HepG2 (cell line): ENCODE results near the gene VTN. TPM values are rescaled to one million over a fixed set of nuclear protein-coding genes. Genes with fewer than 3 reads are reported as not detected.

Source experiments
- ATAC-seq: fragments of 200-7000 bp; cut with Tn5 transposase; 3 replicates; pipeline ENCODE4 v1.9.1; 2020; ENCODE audit warnings: mild to moderate bottlenecking, moderate library complexity
- BruUV-seq: library from RNA; stranded (reverse); fragments of 400-500 nt; replicated peaks from 2 replicates; lab custom pipeline; 2021; lab: Mats Ljungman, UMichigan
- CTCF ChIA-PET: fragments of 300-600 bp; formaldehyde crosslinking; extraction: SDS; loops from one replicate; lab custom pipeline; 2021; ENCODE audit warnings: low total read pairs, inconsistent platforms, low intra/inter-chr PET ratio; lab: Yijun Ruan, JAX
- POLR2A ChIA-PET: fragments of 350-600 bp; sonication (Branson Sonifier 250); formaldehyde crosslinking; loops from one replicate; lab custom pipeline; 2020; ENCODE audit warnings: antibody characterized with exemption, inconsistent platforms; lab: Yijun Ruan, JAX
- DNase-seq: peaks from one replicate; pipeline ENCODE4 v3.0.0-alpha.2; 2015; ENCODE audit warnings: low spot score
- FAIRE-seq: peaks from 3 replicates; lab custom pipeline; 2011; peaks lifted over from hg19 to GRCh38; lab: Jason Lieb, UNC
- H2AFZ ChIP-seq: one replicate; pipeline ENCODE4 v1.6.1; 2011; ENCODE audit warnings: low read length, inconsistent platforms
- H3K27ac ChIP-seq: fragments of 300-600 bp; 3 replicates; pipeline ENCODE4 v1.8.0; 2011; ENCODE audit warnings: mixed run types, mild to moderate bottlenecking, mixed read lengths, low read length, inconsistent platforms; ENCODE audit not compliant: insufficient read depth; ENCODE audit errors: extremely low read length
- H3K27me3 ChIP-seq, 2 experiments: fragments of 200-600 bp in 1 of 2; 2 replicates in 1 of 2; 3 replicates in 1 of 2; pipeline versions ENCODE4 v1.6.0 to v1.8.0; 2011; ENCODE audit warnings: low read length in 2 of 2, mild to moderate bottlenecking in 2 of 2, moderate library complexity in 2 of 2, inconsistent platforms in 1 of 2; ENCODE audit not compliant: insufficient read depth in 2 of 2, control insufficient read depth in 1 of 2
- H3K36me3 ChIP-seq, 2 experiments: fragments of 200-600 bp in 1 of 2; replicated peaks in 1 of 2; 2 replicates in 1 of 2; 3 replicates in 1 of 2; pipeline versions ENCODE4 v1.5.1 to v1.8.0; 2011; ENCODE audit warnings: low read length in 2 of 2, inconsistent platforms in 1 of 2; ENCODE audit not compliant: insufficient read depth in 2 of 2, control insufficient read depth in 1 of 2
- H3K4me1 ChIP-seq: 2 replicates; pipeline ENCODE4 v1.5.1; 2012; ENCODE audit warnings: low read length, inconsistent platforms; ENCODE audit not compliant: insufficient read depth
- H3K4me2 ChIP-seq: 2 replicates; pipeline ENCODE4 v1.6.0; 2011; ENCODE audit warnings: low read depth, low read length, inconsistent platforms
- H3K4me3 ChIP-seq, 3 experiments: fragments of 200-600 bp in 1 of 3; sonication (generic), shearing (Covaris generic) in 1 of 3; replicated peaks in 1 of 3; 2 replicates each; pipeline ENCODE4 v1.5.1; 2011 to 2016; ENCODE audit warnings: low read length in 3 of 3, inconsistent platforms in 2 of 3, low read depth in 2 of 3, mild to moderate bottlenecking in 2 of 3, control low read depth in 1 of 3, mixed read lengths in 1 of 3; ENCODE audit not compliant: insufficient read depth in 1 of 3
- H3K79me2 ChIP-seq: one replicate; pipeline ENCODE4 v1.6.1; 2011; ENCODE audit warnings: low read length, inconsistent platforms; ENCODE audit not compliant: insufficient read depth
- H3K9ac ChIP-seq: 2 replicates; pipeline ENCODE4 v1.6.0; 2011; ENCODE audit warnings: mild to moderate bottlenecking, low read depth, low read length, inconsistent platforms; ENCODE audit not compliant: insufficient read depth
- H3K9me3 ChIP-seq: 2 replicates; pipeline ENCODE4 v1.5.1; 2012; ENCODE audit warnings: mild to moderate bottlenecking, low read length
- H4K20me1 ChIP-seq: 2 replicates; pipeline ENCODE4 v1.6.0; 2011; ENCODE audit warnings: inconsistent platforms, mild to moderate bottlenecking, low read length, moderate library complexity; ENCODE audit not compliant: insufficient read depth
- FOSL1 ChIP-seq: sonication (generic); formaldehyde crosslinking; IDR thresholded peaks from 2 replicates; pipeline ENCODE4 v1.9.0; 2021; ENCODE audit warnings: missing genetic modification reagents, borderline replicate concordance
- FOXA3 ChIP-seq: IDR thresholded peaks from 2 replicates; pipeline ENCODE4 v1.6.1; 2016; ENCODE audit warnings: missing genetic modification reagents, missing compliant biosample characterization
- JARID2 ChIP-seq: sonication (generic); formaldehyde crosslinking; IDR thresholded peaks from 2 replicates; pipeline ENCODE4 v1.8.1; 2023; ENCODE audit warnings: missing genetic modification reagents, inconsistent platforms; ENCODE audit not compliant: insufficient replicate concordance
- KDM5B ChIP-seq: sonication (generic); formaldehyde crosslinking; IDR thresholded peaks from 2 replicates; pipeline ENCODE4 v1.4.0; 2020; ENCODE audit warnings: missing genetic modification reagents, mild to moderate bottlenecking, borderline replicate concordance
- REPIN1 ChIP-seq: sonication (generic); formaldehyde crosslinking; IDR thresholded peaks from 2 replicates; pipeline ENCODE4 v1.8.0; 2022; ENCODE audit warnings: missing genetic modification reagents, low read depth, mild to moderate bottlenecking, borderline replicate concordance
- TRIM24 ChIP-seq: sonication (generic); formaldehyde crosslinking; IDR thresholded peaks from 2 replicates; pipeline ENCODE4 v1.8.0; 2022; ENCODE audit warnings: mild to moderate bottlenecking, missing genetic modification reagents
- ZBTB42 ChIP-seq: sonication (generic); formaldehyde crosslinking; IDR thresholded peaks from 2 replicates; pipeline ENCODE4 v1.5.0; 2020; ENCODE audit warnings: mild to moderate bottlenecking, missing genetic modification reagents
- ZMYM3 ChIP-seq: sonication (generic); formaldehyde crosslinking; IDR thresholded peaks from 2 replicates; pipeline ENCODE4 v1.5.1; 2020; ENCODE audit warnings: mild to moderate bottlenecking, missing genetic modification reagents
- ZNF333 ChIP-seq: sonication (generic); formaldehyde crosslinking; IDR thresholded peaks from 2 replicates; pipeline ENCODE4 v1.4.0; 2020; ENCODE audit warnings: mild to moderate bottlenecking, missing genetic modification reagents, borderline replicate concordance
- ZNF558 ChIP-seq: sonication (generic); formaldehyde crosslinking; IDR thresholded peaks from 2 replicates; pipeline ENCODE4 v1.9.0; 2022; ENCODE audit warnings: mild to moderate bottlenecking, missing genetic modification reagents, borderline replicate concordance
- ZNF607 ChIP-seq: sonication (generic); formaldehyde crosslinking; IDR thresholded peaks from 2 replicates; pipeline ENCODE4 v1.5.1; 2020; ENCODE audit warnings: missing genetic modification reagents, mild to moderate bottlenecking, borderline replicate concordance
- ZNF670 ChIP-seq: sonication (generic); formaldehyde crosslinking; IDR thresholded peaks from 2 replicates; pipeline ENCODE4 v1.8.0; 2022; ENCODE audit warnings: mild to moderate bottlenecking, missing genetic modification reagents, borderline replicate concordance
- ZNF766 ChIP-seq: sonication (generic); formaldehyde crosslinking; IDR thresholded peaks from 2 replicates; pipeline ENCODE4 v1.5.0; 2020; ENCODE audit warnings: missing genetic modification reagents, borderline replicate concordance
- WGBS: methylation state at CpG from one replicate; pipeline ENCODE4 v1.1.6; 2017; ENCODE audit warnings: low lambda C conversion rate; 5-methylcytosine and 5-hydroxymethylcytosine counted together
- in situ Hi-C: cut with HindIII; loops from 2 replicates; pipeline ENCODE4 v1.10.0; 2017; ENCODE audit warnings: low pct_unique_long_range_greater_than_20kb; ENCODE audit not compliant: extremely low pct_ligation_motif_present
- intact Hi-C: fragments of 100-400 bp; cut with micrococcal nuclease; formaldehyde crosslinking; loops from one replicate; pipeline ENCODE4 v1.10.0; 2022; ENCODE audit not compliant: unreplicated experiment
- polyA plus RNA-seq, 8 experiments: library from polyadenylated mRNA; depleted of rRNA in 3 of 8; stranded (reverse) in 7 of 8; unstranded in 1 of 8; fragments of >200 nt; fragmentation: Illumina TruSeq in 4 of 8; extraction: Trizol in 4 of 8; gene quantifications; 2 replicates each; pipeline versions ENCODE4 v1.2.1 to v1.2.3, GENCODE V29; 2011 to 2016; ENCODE audit warnings: low read depth in 4 of 8, missing spikeins in 1 of 8, mixed read lengths in 1 of 8; ENCODE audit not compliant: insufficient read depth in 1 of 8
- total RNA-seq, 5 experiments: library from RNA; depleted of rRNA; stranded (reverse); fragments of >200 nt; fragmentation: Illumina TruSeq; extraction: Trizol; gene quantifications; 2 replicates each; pipeline ENCODE4 v1.2.3, GENCODE V29; 2016; ENCODE audit warnings: low read depth in 1 of 5
- TF ChIP-seq, protein P1 (sequence below): sonication (generic); formaldehyde crosslinking; IDR thresholded peaks from 2 replicates; pipeline ENCODE4 v1.4.0; 2020; ENCODE audit warnings: missing genetic modification reagents
- TF ChIP-seq, protein P2 (sequence below): sonication (generic); IDR thresholded peaks from 2 replicates; pipeline ENCODE4 v1.6.1; 2016; ENCODE audit warnings: low read depth, borderline replicate concordance

VTN gene
- total and polyA plus RNA-seq, 2 of the 13 experiments (the other 11 are each of a cell fraction or from before 2014, with no cell fraction given), result 108 to 131 TPM

DNA sequence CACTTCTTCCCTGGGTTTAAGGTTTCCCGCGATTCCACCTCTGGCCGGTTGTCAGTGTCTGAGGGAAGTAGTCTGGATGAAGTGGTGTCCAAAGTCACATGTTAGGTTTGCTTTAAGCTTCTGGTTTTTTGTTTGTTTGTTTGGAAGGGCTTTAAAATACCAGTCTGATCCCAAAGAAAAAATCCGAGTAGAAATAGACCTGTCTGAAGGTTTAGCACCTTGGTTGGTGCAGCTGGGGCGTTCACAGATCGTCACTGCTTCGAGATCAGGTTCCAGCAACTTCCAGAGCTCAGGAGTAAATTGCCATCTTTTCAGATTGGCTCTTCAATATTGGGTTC lies 50.5 kb downstream of the VTN start (continued):
- TF ChIP-seq, protein P1, sequence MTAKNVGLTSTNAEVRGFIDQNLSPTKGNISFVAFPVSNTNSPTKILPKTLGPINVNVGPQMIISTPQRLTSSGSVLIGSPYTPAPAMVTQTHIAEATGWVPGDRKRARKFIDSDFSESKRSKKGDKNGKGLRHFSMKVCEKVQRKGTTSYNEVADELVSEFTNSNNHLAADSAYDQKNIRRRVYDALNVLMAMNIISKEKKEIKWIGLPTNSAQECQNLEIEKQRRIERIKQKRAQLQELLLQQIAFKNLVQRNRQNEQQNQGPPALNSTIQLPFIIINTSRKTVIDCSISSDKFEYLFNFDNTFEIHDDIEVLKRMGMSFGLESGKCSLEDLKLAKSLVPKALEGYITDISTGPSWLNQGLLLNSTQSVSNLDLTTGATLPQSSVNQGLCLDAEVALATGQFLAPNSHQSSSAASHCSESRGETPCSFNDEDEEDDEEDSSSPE (CRISPR knock-in tag), result no peak
- TF ChIP-seq ZNF766 (CRISPR knock-in tag) (no peak), ZBTB42 (CRISPR knock-in tag) (peak; percentile 6; the same call in 1 of the 2 replicates), REPIN1 (CRISPR knock-in tag) (no peak), ZNF670 (CRISPR knock-in tag) (peak; percentile 49; the same call in 1 of the 2 replicates), ZMYM3 (CRISPR knock-in tag) (no peak), JARID2 (CRISPR knock-in tag) (no peak)

DNA sequence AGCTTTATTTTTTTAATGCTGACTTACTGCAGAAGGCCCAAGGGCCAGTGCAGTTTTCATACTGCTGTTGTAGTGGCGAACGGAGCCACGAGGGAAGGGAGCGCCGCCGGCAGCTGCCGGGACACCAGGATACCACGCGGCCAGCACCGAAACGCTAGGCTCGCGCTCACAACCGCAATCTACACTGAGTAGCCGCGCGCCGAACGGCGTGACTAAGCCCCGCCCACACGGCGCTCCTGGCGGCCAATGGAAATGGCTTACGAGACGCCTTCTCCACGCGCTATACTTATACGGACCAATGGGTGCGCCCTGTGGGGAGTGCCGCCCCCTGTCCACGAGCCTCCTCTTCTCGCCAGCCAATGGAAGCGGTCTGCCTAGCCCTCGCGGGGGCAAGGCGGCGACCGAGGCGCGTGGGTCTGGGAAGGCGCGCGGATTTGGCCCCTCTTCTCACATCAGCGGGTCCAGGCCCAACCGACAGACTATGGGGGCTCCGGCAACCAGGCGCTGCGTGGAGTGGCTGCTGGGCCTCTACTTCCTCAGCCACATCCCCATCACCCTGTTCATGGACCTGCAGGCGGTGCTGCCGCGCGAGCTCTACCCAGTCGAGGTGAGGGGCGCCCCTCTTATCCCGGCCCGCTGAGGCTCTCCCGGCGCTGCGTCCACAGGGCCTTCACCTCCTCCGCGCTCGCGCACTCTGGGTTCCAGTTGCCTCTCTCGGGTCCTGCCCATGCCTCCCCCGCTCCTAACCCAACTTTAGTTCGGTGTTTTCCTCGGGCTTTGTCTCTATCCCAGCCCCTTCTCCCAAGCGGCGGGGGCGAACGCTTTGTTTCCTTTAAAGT lies 51.1 kb downstream of the VTN start, which contains the start of gene TMEM97:
TSS of gene TMEM97 (plus strand) at position 442 of the 839 bp plus-strand sequence. CDS start at position 482, 40 bp downstream.
- ATAC-seq, result peak; percentile 97
- Histone ChIP-seq H3K36me3 (no peaks in the 10 kb centered on the region; a peak in 1 of 5 replicates), H3K4me2 (peak within 1 kb of the TSS; percentile 91), H4K20me1 (peaks cover 5% of the 10 kb centered on the region; the same call in 1 of the 2 replicates), H3K4me3 (peak within 1 kb of the TSS; percentile 65 to 80 (median 76)), H3K79me2 (peaks cover 56% of the 10 kb centered on the region), H3K9me3 (no peaks in the 10 kb centered on the region), H3K4me1 (peaks cover 62% of the 10 kb centered on the region), H3K27me3 (no peaks in the 10 kb centered on the region; a peak in 1 of 5 replicates), H3K27ac (peak within 1 kb of the TSS; percentile 69), H3K9ac (peak within 1 kb of the TSS; percentile 77), H2AFZ (peak within 1 kb of the TSS; percentile 42)
- peak; percentile 95 for DNase-seq
- ChIA-PET POLR2A (interaction anchor here (1.2 to 5.8 kb wide), 7 partner anchors 17 to 98 kb away, joined by 3 to 41 read pairs (median 4); partner anchors contain the start of genes IFT20, POLDIP2 and TNFAIP1), CTCF (interaction anchor here (1.6 kb wide), 1 partner anchor 98 kb away, joined by 3 read pairs; no protein-coding TSS in a partner anchor)
- intact Hi-C loops (no loop called here), in situ Hi-C loops (loop anchor here (25.0 kb wide), 1 partner anchor 282 kb away; the partner anchor contains the start of gene NLK)
- WGBS, result 1% methylated on average over 43 of the region's 72 CpGs
- FAIRE-seq, result peak; percentile 77
- BruUV-seq, result no TSS peak
- TF ChIP-seq ZNF333 (CRISPR knock-in tag) (no peak), ZNF607 (CRISPR knock-in tag) (peak; percentile 26), KDM5B (CRISPR knock-in tag) (peak; percentile 77; the same call in 1 of the 2 replicates), FOXA3 (CRISPR knock-in tag) (no peak; the same call in 1 of the 2 replicates), TRIM24 (CRISPR knock-in tag) (no peak), ZNF558 (CRISPR knock-in tag) (peak; percentile 80; the same call in 1 of the 2 replicates), FOSL1 (CRISPR knock-in tag) (no peak)
- TF ChIP-seq, protein P2, sequence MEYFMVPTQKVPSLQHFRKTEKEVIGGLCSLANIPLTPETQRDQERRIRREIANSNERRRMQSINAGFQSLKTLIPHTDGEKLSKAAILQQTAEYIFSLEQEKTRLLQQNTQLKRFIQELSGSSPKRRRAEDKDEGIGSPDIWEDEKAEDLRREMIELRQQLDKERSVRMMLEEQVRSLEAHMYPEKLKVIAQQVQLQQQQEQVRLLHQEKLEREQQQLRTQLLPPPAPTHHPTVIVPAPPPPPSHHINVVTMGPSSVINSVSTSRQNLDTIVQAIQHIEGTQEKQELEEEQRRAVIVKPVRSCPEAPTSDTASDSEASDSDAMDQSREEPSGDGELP, result peak; percentile 12; the same call in 1 of the 2 replicates
